Measurements from ENCODE around the gene ABHD1. TPM values are rescaled to one million over a fixed set of nuclear protein-coding genes. Genes with fewer than 3 reads are reported as not detected.

Gene ABHD1
- total and polyA plus RNA-seq, 2 donors from 2014 or later, result 0.69 to 2.9 TPM

DNA sequence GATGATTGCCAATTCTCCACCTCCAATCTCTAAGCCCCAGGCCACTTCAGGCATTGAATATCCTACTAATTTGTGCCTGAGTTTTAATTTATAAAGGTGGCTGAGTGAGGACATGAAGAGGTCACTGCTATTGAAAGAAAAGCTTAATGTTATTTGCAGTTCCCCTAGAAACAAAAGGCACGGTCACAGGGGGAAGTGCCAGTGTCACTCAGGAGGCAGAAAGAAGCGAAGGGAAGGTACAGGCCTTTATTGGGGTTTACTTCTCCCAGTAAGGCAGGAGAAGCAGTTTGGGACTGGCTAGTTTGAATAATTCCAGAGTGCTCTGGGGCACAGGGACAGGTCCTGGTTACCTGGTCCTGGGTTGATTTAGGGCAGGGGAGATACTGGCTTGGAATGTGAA lies 1.7 kb upstream of the ABHD1 start:
- Histone ChIP-seq H3K27ac (ENCODE audit: low read depth in 2 of 2, low read length in 2 of 2) (no peak overlapping the region), H3K9me3 (ENCODE audit: control insufficient read depth in 2 of 3, insufficient read depth in 1 of 3, low read length in 3 of 3) (peaks cover 0 to 1% (median 0%) of the 10 kb centered on the region in 3 donors), H3K9ac (ENCODE audit: low read length in 3 of 3) (no peak overlapping the region), H3K27me3 (ENCODE audit: control insufficient read depth, insufficient read depth, low read length) (peaks cover 7% of the 10 kb centered on the region), H3K4me1 (ENCODE audit: control insufficient read depth in 2 of 3, insufficient read depth in 2 of 3, low read depth in 1 of 3, low read length in 3 of 3) (peaks cover 0 to 15% (median 0%) of the 10 kb centered on the region in 3 donors), H3K4me3 (ENCODE audit: low read length in 3 of 3) (no peak overlapping the region), H3K36me3 (ENCODE audit: control insufficient read depth in 2 of 3, insufficient read depth in 3 of 3, low read length in 3 of 3) (no peaks in the 10 kb centered on the region)
- FAIRE-seq (no peak), DNase-seq (no peak)
- no peak for TF ChIP-seq CTCF (IDR thresholded peaks at IDR 0.05; ENCODE audit: borderline replicate concordance, extremely low read depth, insufficient read depth)
- intact Hi-C loops (cut with DNase I), result no loop called here

DNA sequence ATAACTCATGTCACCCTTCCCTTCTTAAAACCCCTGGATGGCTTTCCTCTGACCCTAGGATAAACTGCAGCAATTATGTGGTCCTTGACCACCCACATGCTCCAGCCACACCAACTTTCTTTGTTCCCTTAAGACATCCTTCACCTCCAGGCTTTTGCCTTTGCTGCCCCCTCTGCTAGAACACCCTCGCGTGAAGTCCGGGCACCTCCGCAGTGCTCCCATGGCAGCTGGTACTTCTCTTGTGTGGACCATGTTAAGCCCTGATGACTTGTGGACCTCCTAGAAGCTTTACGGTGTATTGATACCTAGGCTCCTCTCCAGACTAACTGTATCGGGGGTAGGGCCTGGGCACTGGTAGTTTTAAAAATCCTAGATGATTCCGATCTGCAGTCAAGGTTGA lies 824 bp upstream of the ABHD1 start:
- H3K9ac ChIP-seq (ENCODE audit: low read length in 3 of 3), result no peak overlapping the region
- H3K4me3 ChIP-seq (ENCODE audit: low read length in 3 of 3), result peak overlapping the region in 1 of 3 donors; percentile 77
- intact Hi-C loops (cut with DNase I), result no loop called here
- peaks cover 5% of the 10 kb centered on the region for H3K27me3 ChIP-seq (ENCODE audit: control insufficient read depth, insufficient read depth, low read length)
- H3K4me1 ChIP-seq (ENCODE audit: control insufficient read depth in 2 of 3, insufficient read depth in 2 of 3, low read depth in 1 of 3, low read length in 3 of 3), result peaks cover 0 to 15% (median 0%) of the 10 kb centered on the region in 3 donors
- H3K9me3 ChIP-seq (ENCODE audit: control insufficient read depth in 2 of 3, insufficient read depth in 1 of 3, low read length in 3 of 3), result peaks cover 0 to 1% (median 0%) of the 10 kb centered on the region in 3 donors
- FAIRE-seq (no peak), DNase-seq (no peak)
- no peaks in the 10 kb centered on the region for H3K36me3 ChIP-seq (ENCODE audit: control insufficient read depth in 2 of 3, insufficient read depth in 3 of 3, low read length in 3 of 3)
- H3K27ac ChIP-seq (ENCODE audit: low read depth in 2 of 2, low read length in 2 of 2), result no peak overlapping the region
- no peak for TF ChIP-seq CTCF (IDR thresholded peaks at IDR 0.05; ENCODE audit: borderline replicate concordance, extremely low read depth, insufficient read depth)

DNA sequence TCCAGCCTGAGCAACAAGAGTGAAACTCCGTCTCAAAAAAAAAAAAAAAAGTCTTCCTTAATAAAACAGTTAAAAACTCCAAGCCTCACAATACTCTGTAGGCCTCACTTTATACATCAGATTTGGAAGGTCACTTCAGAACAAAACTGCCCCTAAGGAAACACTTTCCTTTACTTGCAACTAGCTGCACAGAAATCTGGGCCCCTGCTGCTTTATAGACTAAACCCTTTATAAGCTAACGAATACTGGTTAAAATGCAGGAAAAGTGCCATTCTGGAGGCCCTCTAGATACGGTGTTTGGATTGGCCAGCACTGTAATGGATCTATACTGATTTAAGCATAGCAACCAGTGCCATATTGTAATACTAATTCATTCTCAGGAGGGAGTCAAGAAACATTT lies 1.5 kb downstream of the ABHD1 start:
- H3K27ac ChIP-seq (ENCODE audit: low read depth in 2 of 2, low read length in 2 of 2), result no peak overlapping the region
- intact Hi-C loops (cut with DNase I), result no loop called here
- FAIRE-seq, result no peak

More for the DNA sequence above, 1.5 kb downstream of the ABHD1 start:
- Histone ChIP-seq H3K9ac (ENCODE audit: low read length in 3 of 3) (no peak overlapping the region), H3K27me3 (ENCODE audit: control insufficient read depth, insufficient read depth, low read length) (no peaks in the 10 kb centered on the region), H3K36me3 (ENCODE audit: control insufficient read depth in 2 of 3, insufficient read depth in 3 of 3, low read length in 3 of 3) (no peaks in the 10 kb centered on the region), H3K4me3 (ENCODE audit: low read length in 3 of 3) (no peak overlapping the region), H3K9me3 (ENCODE audit: control insufficient read depth in 2 of 3, insufficient read depth in 1 of 3, low read length in 3 of 3) (no peaks in the 10 kb centered on the region), H3K4me1 (ENCODE audit: control insufficient read depth in 2 of 3, insufficient read depth in 2 of 3, low read depth in 1 of 3, low read length in 3 of 3) (peaks cover 0 to 6% (median 0%) of the 10 kb centered on the region in 3 donors)
- no peak for DNase-seq
- no peak for TF ChIP-seq CTCF (IDR thresholded peaks at IDR 0.05; ENCODE audit: borderline replicate concordance, extremely low read depth, insufficient read depth)

All from kidney (tissue), 14 donors.